Ovary (tissue), 3 donors: ENCODE measurements around the gene CHIA.

ENCODE experiments used
- CTCF ChIP-seq, 3 donors: fragments of 450-650 bp in 2 of 3; fragments of 200-600 bp in 1 of 3; IDR thresholded peaks; one replicate each; pipeline versions ENCODE4 v1.5.1 to v1.8.0; 2016 to 2022; ENCODE audit warnings: antibody characterized with exemption in 3 of 3, mild to moderate bottlenecking in 1 of 3
- EP300 ChIP-seq: sonication (generic); formaldehyde crosslinking; IDR thresholded peaks from one replicate; pipeline ENCODE4 v1.6.1; 2017; ENCODE audit warnings: antibody characterized with exemption
- POLR2A ChIP-seq: fragments of 450-650 bp; IDR thresholded peaks from one replicate; pipeline ENCODE4 v1.6.1; 2017; ENCODE audit warnings: antibody characterized with exemption, mild to moderate bottlenecking, moderate library complexity
- donor health status: DM: no; HTN: no; CAD: no.

GRCh38 chr1:111270771-111271463 is 19.7 kb upstream of the CHIA start:
- TF ChIP-seq EP300 (no peak), CTCF (IDR thresholded peaks at IDR 0.05) (no peak), POLR2A (no peak)
